ENCODE measurements around the gene FRMPD4.

Gene FRMPD4

DNA sequence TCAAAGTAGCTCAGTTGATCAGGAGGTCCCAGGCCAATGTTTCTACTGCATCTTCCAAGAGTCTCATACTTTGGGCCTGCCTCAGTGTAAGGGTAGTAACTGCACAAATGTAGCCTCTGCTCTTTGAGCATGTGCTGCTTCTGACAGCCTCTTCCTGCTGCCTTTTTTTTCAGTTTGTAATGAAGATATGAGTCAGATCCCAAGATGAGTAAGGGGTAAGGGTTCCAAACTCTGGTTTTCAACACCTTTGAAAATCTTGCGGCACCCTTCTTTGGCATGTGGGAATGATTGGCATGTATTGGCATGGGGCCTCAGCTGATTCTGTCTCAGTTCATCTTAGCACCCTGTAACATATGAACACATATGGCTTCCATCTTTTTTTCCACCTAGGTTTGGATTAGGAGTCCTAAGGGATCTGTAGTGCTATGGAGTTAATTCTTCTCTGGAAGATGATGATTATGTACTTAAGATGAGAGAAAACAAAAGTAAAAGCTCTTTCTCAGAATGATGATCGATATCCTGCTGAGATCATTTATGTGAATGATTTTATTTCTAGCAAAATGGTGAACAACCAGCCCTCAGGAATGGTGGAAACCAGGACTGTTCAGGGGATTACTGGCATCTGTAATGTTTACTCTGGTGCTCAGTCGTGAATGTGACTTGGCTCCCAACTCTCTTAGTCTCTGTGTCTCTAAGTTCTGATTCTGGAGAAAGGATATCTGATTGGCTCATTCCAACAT is 534.3 kb downstream of the FRMPD4 start:
- no peak for DNase-seq (ENCODE audit: low spot score)

DNA sequence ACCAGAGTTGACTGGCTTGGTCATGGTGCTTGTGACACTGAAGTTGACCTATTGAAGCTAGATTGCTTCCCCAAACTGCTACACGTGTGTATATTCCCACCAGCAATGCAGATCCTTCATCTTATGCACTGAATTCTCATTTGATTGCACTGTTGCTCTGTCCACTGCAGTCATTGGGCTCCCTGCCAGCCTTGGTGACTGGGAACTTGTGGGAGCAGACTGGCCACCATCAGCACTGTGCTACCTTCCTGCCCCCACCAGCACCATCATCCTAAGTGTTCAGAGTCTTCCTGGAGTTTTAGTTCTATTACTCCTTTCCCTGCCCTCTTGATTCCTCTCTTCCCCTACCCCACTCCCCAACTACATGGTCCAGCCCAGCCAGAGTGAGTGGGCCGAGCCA is 535.2 kb downstream of the FRMPD4 start:
- DNase-seq (ENCODE audit: low spot score), result no peak

DNA sequence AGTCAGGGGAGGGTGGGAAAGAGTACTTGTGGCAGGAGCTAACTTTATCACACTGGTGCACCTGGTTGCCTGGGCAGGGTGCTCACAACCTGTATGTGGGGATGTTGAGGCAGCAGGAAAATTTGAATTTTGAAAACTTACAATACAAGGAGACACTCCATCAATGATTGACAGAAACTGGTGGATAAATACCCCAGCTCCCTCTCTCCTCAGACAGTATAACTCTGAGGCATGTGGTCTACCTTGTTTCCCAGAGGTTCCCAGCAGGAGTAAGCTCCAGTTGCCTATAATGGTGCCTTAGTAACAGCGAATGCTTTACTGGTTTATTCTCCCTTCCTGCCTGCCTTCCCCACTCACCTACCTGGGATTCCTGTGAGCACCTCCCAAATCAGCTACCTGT is 541.2 kb downstream of the FRMPD4 start:
- no peak for DNase-seq (ENCODE audit: low spot score)

DNA sequence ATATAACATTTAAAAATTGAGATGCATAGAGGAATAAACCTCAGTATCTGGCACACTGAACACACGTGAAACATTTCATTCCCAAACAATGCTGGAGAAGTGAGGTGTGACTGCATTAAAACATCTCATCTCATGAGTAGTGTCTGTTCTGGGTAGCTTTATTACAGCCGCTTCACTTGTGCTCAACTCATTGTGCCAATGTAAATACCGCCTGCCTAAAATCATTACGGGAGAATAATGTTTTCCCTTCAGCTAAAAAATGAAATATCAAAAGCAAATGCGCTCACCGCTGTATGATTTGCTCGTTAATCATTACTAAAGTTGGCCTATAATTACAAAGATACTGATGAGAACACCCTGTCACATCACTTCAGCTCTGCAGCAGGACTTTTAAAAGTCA is 542.8 kb downstream of the FRMPD4 start:
- no peak for DNase-seq (ENCODE audit: low spot score)

DNA sequence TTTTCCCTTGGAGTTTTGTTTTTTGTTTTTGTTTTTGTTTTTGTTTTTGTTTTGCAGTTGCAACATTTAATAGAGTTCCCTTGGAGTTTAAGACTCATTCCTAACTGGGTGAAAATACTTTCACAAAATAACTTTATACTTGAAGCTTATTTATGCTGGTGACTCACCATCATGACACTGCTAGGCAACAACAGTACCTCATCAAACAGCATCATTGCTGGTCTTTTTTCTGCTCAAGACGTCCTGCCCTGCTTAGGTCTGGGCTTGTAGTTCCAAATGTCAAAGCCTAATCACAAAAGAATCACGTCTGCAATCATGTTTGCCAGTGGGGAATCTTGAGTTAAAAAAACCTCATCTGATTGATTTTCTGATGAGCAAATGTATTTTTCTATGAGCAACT is 547.3 kb downstream of the FRMPD4 start:
- no peak for DNase-seq (ENCODE audit: low spot score)

DNA sequence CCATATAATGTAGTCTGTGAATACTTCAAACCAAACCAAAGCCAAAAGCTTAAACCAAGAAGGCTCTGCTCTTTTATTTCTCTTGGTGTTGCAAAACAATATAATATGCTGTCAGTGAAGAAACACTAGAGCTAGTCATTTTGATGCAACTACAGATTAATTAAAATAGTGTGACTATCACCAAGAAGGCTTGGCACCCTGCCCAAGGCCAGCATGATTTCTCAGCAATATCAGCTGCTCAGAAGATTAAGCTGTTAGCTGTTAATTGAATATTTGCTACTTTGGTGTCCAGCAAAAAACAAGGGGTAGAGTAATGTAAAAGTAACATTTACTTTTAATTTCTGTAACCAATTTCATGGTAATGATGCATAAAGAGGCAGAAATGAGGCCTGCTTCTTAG is 548.1 kb downstream of the FRMPD4 start:
- DNase-seq (ENCODE audit: low spot score), result no peak

DNA sequence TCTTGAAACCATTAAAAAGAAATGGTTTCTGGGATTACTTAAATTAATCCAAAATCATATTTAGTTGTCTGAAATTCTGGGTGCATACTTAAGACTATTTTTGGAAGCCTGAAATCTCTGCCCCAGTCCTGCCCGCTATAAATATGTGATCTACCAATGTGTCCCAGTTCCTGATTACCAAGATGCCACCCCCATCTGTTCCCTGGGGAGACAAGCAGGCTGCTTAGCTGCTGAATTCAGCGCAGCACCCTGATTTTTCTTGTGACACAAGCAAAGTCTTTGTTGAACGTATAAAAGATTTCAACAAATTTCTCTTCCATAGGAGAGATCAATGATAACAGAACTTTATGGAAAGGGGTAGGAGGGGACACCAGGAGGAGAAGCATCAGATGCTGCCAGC is 552.4 kb downstream of the FRMPD4 start:
- no peak for DNase-seq (ENCODE audit: low spot score)

DNA sequence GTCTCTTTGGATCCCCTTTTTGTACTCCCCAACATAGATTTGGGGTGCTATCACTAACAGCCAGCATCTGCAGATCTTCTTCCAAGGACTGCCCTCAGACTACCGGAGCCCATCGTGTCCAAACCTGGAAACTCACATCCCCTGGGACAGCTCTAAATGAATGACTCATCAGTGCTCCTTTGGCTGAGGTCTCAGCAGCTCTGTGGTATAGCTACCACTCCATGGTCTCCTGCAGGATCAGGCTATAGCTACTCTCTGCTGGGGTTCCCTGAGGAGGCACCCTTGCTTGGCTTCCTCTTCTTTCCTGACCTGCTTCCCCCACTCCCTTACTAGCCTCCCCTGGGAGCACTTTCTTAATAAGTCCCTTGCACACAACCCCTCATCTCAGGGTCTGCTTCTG is 555.5 kb downstream of the FRMPD4 start:
- DNase-seq (ENCODE audit: low spot score), result no peak

DNA sequence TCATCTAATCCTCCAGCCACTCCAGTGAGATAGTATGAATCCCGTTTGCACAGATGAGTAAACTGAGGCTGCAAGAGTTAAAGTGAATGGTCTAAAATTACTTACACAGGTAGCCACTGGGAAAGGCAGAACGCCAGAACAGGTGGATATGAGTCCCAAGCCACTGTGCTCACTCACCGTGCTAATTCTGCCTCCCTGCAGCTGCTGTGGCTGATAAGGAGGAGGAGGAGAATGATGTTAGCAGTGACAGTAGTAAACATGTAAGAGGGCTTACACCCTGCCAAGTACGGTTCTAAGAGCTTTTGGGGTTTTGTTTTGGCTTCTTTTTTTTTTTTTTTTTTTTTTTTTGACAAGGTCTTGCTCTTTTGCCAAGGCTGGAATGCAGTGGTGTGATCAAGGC is 562.5 kb downstream of the FRMPD4 start:
- no peak for DNase-seq (ENCODE audit: low spot score)

DNA sequence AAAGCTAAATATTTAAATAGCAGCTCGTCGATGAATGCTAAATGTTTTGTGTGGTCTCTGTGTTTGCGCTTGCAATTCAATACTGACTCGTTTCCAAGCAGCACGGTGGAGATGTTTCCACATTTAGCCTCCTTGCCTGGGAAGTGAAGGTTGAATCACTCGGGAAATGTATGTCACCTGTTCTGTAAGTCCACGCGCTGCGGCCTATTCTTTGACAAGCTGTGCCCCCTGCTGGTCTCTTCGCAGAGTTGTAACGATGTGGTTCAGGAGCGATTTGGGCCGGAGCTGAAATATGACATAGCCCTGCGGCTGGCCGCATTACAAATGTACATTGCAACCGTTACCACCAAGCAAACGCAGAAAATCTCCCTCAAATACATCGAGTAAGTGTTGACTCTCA is 563.4 kb downstream of the FRMPD4 start:
- DNase-seq (ENCODE audit: low spot score), result peak; percentile 2

DNA sequence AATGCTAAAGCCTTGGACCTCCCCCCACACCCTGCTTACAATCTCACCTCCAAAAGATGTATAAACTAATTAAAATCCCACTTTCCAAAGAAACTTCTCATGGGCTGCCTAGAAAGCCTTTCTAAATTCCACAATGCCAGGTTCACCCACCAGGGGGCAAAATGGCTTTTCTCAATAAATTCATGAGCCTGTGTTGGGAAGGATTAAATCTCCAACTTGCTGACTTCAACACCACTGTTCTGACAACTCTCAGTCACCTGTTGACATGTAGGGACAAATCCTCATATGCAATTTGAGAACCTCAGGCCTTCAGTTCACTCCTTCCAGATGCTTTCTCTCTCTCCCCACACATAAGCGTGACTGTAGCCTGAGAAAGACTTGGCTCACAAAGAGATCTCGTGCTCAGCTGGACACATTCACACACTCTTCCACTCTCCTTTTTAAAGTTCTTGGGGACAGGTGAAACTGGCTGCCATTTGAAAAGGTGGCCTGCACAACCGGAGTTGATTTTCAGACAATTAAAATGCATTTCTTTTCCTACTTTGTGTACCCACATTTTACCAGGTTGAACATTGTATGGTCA is 564.3 kb downstream of the FRMPD4 start:
- DNase-seq (ENCODE audit: low spot score), result no peak

DNA sequence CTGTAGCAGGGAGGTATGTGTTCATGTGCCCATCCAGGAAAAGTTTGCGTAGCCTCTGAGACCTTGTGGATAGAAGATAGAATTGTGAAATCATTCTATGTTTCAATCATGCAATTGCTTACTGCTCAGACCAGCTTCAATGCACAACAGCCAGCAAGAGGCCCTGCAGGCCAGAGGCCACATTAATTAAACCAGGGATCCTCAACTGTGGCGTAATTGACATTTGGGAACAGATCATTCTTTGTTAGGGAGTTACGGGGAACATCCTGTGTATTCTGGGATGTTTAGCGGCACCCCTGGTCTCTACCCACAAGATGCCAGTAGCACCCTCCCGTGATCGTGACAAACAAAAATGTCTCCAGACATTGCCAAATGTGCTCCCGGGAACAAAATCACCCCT is 566.4 kb downstream of the FRMPD4 start:
- no peak for DNase-seq (ENCODE audit: low spot score)

DNA sequence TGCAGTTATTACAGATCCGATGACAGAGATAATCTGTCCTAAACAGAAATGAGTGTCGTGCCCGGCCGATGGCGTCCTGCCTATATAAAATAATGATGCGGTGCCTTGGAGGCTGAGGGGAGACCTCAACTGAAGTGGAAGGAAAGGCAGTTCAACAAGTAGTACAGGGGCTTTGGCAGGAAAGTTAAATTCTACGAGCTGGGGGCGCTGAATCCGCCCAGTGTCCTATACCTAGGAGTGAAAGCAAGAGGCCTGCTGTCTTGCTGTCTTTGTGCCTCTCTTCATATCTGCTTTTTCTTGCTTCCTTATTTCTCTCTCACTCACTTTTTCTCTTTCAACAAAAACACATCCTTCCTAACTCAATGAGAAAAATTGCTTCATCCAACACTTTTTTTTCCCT is 570.8 kb downstream of the FRMPD4 start:
- DNase-seq (ENCODE audit: low spot score), result no peak

DNA sequence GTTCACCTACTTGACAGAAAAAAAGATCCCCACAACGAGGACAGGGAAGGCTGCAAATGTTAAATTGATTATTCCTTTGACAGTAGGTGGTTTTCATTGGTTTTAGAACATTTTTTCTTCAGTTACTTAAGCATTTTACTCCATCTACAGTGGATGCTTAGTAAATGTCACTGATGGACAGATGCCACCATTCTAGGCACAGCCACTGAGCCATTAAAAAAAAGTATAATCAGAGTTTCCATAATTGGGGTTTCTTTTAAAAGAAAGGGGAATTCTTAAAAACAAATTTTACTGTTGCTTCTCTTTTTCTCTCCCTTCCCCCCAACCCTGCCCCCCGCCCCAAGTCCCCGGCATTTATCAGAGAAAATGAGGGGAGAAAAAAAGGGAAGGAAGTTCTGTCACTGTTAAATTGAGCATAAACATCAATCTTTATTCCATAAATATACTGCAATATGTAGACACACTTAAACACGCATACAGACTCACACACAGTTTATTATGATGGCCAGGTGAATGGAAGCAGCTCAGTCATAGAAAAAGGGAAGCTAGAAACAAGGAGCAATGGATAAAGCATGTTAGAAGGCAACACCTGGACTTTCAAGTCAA is 573.3 kb downstream of the FRMPD4 start:
- DNase-seq (ENCODE audit: low spot score), result no peak

DNA sequence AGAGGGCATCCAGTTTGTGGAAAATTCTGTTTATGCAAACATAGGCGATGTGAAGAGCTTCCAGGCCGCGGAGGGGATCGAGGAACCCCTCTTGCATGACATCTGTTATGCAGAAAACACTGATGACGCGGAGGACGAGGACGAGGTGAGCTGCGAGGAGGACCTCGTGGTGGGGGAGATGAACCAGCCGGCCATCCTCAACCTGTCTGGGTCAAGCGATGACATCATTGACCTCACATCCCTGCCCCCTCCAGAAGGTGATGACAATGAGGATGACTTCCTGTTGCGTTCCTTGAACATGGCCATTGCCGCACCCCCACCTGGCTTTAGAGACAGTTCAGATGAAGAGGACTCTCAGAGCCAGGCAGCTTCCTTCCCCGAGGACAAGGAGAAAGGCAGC is 578.3 kb downstream of the FRMPD4 start:
- DNase-seq (ENCODE audit: low spot score), result no peak

DNA sequence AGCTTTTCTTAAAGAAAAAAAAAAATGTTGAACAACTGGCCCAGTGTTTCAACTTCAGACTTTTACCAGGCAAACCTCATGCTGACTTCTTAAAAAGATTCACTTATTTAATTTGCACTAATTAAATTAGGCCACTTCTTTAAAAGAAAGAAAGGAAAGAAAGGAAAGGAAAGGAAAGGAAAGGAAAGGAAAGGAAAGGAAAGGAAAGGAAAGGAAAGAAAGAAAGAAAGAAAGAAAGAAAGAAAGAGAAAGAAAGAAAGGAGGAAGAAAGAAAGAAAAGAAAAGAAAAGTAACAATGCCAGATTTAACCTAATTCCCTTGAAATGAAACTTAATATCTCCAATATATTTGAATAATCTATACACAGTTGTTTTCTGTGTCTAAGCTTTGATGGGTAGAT is 581.6 kb downstream of the FRMPD4 start:
- DNase-seq (ENCODE audit: low spot score), result no peak

DNA sequence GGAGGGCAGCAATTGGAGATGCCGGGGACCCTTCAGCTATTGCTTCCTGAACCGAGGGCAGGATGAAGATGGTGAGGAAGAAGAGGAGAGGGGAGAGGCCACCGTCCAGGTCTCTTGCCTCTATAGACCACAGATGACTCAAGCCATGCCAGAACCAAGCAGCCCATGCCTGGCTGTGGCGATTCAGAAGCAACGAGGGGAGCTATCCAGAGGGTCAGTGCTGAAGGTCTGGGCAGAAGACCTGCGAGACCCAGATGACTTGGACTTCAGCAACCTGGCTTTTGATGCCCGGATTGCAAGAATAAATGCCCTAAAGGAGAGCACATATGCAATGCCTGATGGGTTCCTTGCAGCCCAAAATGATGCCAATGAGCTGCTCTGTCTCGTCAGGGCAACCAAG is 582.8 kb downstream of the FRMPD4 start:
- DNase-seq (ENCODE audit: low spot score), result no peak

DNA sequence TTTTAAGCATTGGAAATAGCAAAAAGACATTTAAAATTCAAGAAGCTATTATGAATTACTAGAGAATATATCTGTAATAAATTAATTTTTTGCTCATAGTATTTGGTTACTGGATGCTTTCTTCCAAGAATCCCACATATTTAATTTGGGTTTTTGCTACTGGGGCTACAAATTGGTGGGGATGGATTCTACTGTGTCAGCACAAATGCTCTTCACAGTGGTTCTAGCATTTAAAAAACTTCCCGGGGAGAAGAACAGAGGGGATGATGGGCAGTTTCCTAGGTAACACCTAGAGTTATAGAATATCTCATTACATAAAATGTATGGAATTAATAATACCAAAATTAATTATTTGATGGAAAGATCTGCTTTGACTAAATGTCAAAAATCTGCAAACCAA is 584.0 kb downstream of the FRMPD4 start:
- DNase-seq (ENCODE audit: low spot score), result no peak

DNA sequence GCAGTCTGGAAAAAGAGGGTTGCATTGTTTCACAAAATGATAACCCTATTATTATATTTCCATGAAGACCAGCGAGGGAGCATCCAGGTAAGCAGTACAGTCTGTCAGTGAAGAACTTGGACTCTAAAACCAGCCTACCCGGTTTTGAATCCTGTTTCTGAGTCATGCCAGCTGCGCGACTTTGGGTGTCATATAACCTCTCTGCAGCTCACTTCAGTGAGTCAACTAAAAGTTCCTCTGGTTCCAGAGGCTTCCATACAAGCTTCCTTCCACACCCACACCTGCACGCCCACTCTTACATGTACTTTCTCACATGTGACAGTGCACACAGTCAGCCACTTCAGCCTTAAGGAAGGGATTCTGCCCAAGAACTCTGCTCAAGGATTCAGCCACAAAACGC is 603.1 kb downstream of the FRMPD4 start:
- DNase-seq (ENCODE audit: low spot score), result no peak

DNA sequence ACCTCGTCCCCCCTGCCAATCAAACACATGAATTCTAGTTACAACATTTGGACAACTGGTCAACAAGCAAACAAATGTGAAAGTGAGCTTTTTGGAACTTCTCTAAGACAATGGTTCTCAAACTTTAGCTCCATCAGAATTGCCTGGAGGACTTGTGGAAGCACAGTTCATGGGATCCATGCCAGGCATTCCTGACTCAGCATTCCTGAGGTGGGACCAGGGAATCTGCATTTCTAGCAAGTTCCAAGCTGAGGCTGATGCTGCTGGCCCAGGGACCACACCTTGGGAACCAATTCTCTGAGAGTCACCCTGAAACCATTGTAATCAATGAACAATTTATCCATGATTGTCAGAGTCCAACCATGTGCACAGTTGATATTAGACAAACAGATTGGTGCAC is 609.2 kb downstream of the FRMPD4 start:
- DNase-seq (ENCODE audit: low spot score), result no peak

DNA sequence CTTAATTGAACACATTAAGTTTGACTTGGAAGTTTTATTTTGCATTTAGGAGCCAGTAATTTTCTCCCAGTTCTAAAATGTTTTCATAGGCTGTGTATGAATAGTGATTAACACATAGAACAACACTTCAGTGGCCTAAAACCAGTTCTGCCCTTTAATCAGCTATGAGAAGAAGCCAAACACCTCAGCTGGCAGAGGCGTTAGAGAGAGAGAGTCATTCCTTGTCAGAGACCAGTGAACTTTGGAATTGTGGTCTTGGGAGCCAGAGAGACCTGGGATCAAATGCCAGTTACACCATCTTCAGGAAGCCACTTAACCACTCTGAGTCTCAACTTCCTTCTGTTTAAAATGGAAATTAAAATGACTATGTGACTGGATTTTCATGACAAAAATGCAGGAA is 613.6 kb downstream of the FRMPD4 start:
- no peak for DNase-seq (ENCODE audit: low spot score)

DNA sequence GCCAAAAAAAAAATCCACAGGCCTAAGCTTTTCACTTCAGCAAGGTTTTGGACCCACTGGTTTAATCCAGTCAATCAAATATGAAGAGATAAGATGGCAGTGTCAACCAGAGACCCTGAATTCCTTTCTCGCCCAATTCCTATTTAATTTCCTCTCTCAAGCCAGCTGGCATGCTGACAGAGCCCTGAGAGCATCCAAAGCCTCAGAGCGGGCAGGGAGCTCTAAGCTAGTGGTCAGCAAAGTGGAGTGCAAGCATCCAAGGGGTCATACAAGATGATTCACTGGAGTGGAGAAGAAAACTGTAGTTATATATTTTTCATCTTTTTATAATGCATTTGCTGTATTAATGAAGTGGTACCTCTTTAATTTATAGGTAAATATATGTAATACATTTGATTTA is 615.1 kb downstream of the FRMPD4 start:
- no peak for DNase-seq (ENCODE audit: low spot score)

DNA sequence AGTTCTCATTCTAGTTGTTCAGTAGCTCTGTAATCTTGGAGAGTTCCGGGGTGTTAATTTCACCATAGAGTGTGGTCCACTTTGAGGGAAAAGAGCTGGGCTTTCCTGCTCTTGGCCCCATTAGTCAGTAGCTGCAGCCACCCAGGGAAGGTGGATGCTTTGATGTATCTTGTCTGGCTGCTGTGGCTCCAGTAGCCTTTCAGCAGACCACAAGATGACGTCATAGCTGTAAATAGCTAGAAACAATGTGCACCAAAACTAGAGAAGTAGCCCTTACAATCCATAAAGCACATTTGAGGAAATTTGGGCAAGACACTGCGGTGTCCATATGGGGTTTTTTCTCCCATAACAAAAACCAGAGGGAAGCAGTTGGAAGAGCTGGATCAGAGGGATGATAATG is 620.0 kb downstream of the FRMPD4 start:
- no peak for DNase-seq (ENCODE audit: low spot score)

DNA sequence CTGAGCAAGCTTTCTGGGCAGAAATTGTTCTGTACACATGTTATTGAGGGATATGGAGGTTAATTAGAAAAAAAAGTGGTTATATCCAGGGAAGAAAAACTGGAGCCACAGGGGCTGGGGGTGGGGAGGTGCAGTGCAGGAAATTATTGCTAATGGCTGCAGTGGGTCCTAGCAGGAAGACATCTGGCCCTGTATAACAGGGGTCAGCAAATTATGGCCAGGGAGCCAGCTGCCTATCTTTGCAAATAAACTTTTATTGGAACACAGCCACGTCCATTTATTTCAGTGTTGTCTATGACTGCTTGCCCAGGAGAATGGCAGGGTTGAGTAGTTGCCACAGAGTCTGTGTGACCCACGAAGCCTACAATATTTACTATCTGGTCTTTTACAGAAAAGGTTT is 629.6 kb downstream of the FRMPD4 start:
- no peak for DNase-seq (ENCODE audit: low spot score)
